GM21423 (cell line): ENCODE data around the gene QRFP.

ENCODE experiments used
- ATAC-seq: cut with Tn5 transposase; IDR thresholded peaks from one replicate; pipeline ENCODE4 v1.9.1; 2021; ENCODE audit warnings: mild to moderate bottlenecking, moderate library complexity; ENCODE audit not compliant: unreplicated experiment

Gene QRFP

GRCh38 chr9:130896233-130897014 lies at the start of gene QRFP:
Gene QRFP, minus strand, starts transcription at chr9:130896812. Its CDS starts 2,974 bp downstream, at chr9:130893838.
- ATAC-seq: no peak

GRCh38 chr9:130945173-130945572 lies 48.6 kb upstream of the QRFP start:
- ATAC-seq: no peak

- ATAC-seq: no peak
Observed at GRCh38 chr9:130944510-130945058, 48.0 kb upstream of the QRFP start.

- no peak for ATAC-seq
Observed at GRCh38 chr9:130943777-130944176, 47.2 kb upstream of the QRFP start.

- no peak for ATAC-seq
Observed at GRCh38 chr9:130943221-130943620, 46.6 kb upstream of the QRFP start.

GRCh38 chr9:130942679-130943078 lies 46.1 kb upstream of the QRFP start:
- no peak for ATAC-seq

GRCh38 chr9:130942084-130942483 lies 45.5 kb upstream of the QRFP start:
- ATAC-seq: no peak

GRCh38 chr9:130940693-130941576 lies 44.3 kb upstream of the QRFP start:
- no peak for ATAC-seq

GRCh38 chr9:130940027-130940549 lies 43.5 kb upstream of the QRFP start:
- ATAC-seq: no peak

- ATAC-seq: no peak
Observed at GRCh38 chr9:130939405-130940026, 42.9 kb upstream of the QRFP start.

GRCh38 chr9:130938652-130939404 lies 42.2 kb upstream of the QRFP start, which contains the start of gene FIBCD1:
Gene FIBCD1, minus strand, starts transcription at chr9:130939247. Its CDS starts 640 bp downstream, at chr9:130938607.
- no peak for ATAC-seq

- no peak for ATAC-seq
Observed at GRCh38 chr9:130938184-130938651, 41.6 kb upstream of the QRFP start.

- no peak for ATAC-seq
Observed at GRCh38 chr9:130937146-130938076, 40.8 kb upstream of the QRFP start.

GRCh38 chr9:130936285-130937117 lies 39.9 kb upstream of the QRFP start:
- no peak for ATAC-seq

GRCh38 chr9:130935648-130936271 lies 39.1 kb upstream of the QRFP start:
- no peak for ATAC-seq

GRCh38 chr9:130934702-130935647 lies 38.4 kb upstream of the QRFP start:
- no peak for ATAC-seq
